Sciatic nerve (tissue), 2 donors: ENCODE data around the gene PRPF19. TPM values are rescaled to one million over a fixed set of nuclear protein-coding genes. Genes with fewer than 3 reads are reported as not detected.
A peak's percentile ranks its signal among the peaks of the same experiment; 100 is the strongest.

Experiments
- ATAC-seq: fragments of 200-7000 bp; cut with Tn5 transposase; one replicate; pipeline ENCODE4 v1.9.1; 2020; ENCODE audit warnings: mild to moderate bottlenecking, moderate library complexity
- DNase-seq: peaks from one replicate; pipeline ENCODE4 v3.0.0-alpha.2; 2020; ENCODE audit warnings: low spot score
- intact Hi-C: fragments of 100-400 bp; cut with DNase I; formaldehyde crosslinking; loops from one replicate; pipeline ENCODE4 v1.14.2; 2022
- total RNA-seq: library from RNA; stranded (reverse); fragmentation: NEBNext Ultra II Directional; extraction: Animal tissue kit (Norgen Biotek cat#: 25700); gene quantifications from one replicate; pipeline ENCODE4 v1.2.1, GENCODE V29; 2021
- donor health status: DM: no; HTN: no; CAD: no.
- donor health status: DM: no; HTN: no; CAD: no.

Gene PRPF19
- total RNA-seq, 1 donor from 2014 or later: 50.7 TPM

DNA sequence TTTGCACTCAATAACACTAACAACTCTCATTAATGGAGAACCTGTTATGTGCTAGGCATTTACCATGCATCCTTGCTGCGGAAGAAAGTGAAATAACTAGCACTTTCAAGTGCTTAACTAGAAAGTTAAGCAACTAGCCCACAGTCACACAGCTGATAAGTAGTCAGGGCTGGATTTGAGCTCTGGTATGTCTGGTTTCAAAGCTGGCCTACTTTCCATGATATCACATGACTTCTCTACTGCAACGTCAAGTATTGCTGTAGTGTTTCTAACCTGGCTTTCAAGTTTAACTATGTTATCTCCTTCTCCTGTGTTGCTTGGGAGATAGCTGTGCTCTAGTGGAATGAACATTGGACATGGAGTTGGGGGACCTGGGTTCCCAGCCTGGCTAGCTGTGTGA is 33.5 kb upstream of the PRPF19 start:
- ATAC-seq (no peak), DNase-seq (no peak)
- intact Hi-C loops: no loop called here

DNA sequence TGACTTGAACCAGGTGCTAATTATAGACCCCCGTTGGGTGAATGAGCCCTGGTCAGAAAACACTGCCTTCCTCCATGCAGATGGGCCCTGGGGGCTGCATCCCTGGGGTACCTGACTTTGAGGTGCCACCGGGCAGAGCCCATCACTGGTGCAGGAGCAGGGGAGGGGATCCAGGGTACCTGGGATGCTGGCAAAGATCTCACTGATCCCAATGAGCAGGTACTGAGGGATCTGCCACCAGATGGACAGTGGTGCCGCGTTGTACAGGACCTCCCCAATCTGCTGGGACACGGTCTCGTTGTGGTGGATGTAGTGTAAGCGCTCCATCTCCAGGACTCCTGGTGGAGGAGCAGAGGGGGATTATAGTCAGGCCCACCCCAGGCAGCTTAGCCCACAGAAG is 32.9 kb upstream of the PRPF19 start:
- ATAC-seq (no peak), DNase-seq (peak; percentile 42)
- intact Hi-C loops: no loop called here

GRCh38 chr11:60938500-60938899 is 32.1 kb upstream of the PRPF19 start:
- DNase-seq (peak; percentile 38), ATAC-seq (no peak)
- intact Hi-C loops: no loop called here

DNA sequence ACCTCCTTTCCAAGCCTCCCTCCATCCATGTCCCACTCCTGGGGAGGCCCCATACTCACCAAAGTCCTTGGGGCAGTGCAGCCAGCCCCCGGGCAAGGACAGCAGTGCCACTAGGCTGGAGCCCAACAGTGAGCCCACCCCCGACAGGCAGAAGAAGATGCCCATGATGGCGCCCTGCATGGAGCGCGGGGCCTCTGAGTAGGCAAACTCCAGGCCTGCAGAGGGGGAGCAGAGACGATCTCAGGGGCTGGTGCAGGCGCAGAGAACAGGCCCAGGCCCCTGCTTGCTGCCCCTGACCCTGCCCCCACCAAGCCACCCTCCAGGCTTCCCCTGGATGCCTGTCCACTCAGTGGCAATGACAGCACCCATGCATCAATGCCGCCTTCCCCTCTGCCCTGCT is 31.4 kb upstream of the PRPF19 start:
- intact Hi-C loops: no loop called here
- no peak for DNase-seq
- no peak for ATAC-seq

DNA sequence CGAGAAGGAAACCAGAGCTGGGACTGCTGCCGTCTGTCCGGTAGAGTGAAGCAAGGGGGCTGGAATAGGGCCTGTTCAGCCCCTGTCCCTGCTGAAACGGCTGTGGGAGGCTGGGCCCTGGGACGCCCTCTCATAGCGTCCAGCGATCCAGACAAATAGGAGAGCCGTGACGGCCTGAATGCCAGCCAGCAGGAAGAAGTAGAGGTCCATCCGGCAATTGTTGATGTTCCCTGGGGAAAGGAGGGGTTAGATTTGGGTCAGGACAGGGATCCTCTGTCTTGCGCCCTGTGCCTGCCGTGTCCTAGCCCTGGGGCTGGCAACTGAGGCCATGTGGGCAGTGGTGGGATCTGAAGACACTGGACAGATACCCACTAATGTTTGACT is 30.8 kb upstream of the PRPF19 start:
- no peak for DNase-seq
- intact Hi-C loops: no loop called here
- ATAC-seq: peak; percentile 35

DNA sequence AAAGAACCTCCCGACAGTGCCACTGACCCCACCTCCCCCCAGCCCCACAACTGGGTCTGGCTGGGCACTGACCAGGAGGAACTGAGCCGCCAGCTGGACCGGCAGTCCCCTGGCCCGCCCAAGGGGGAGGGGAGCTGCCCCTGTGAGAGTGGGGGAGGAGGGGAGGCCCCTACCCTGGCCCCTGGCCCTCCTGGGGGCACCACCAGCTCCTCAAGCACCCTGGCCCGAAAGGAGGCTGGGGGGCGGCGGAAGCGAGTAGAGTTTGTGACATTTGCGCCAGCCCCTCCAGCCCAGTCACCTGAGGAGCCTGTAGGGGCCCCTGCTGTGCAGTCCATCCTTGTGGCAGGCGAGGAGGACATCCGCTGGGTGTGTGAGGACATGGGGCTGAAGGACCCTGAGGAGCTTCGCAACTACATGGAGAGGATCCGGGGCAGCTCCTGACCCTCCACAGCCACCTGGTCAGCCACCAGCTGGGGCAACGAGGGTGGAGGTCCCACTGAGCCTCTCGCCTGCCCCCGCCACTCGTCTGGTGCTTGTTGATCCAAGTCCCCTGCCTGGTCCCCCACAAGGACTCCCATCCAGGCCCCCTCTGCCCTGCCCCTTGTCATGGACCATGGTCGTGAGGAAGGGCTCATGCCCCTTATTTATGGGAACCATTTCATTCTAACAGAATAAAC is 30.2 kb upstream of the PRPF19 start:
- DNase-seq (peak; percentile 59), ATAC-seq (peak; percentile 21)
- intact Hi-C loops: no loop called here

GRCh38 chr11:60935676-60936442 is 29.5 kb upstream of the PRPF19 start:
- ATAC-seq: peak; percentile 13
- peak; percentile 42 for DNase-seq
- intact Hi-C loops: no loop called here

DNA sequence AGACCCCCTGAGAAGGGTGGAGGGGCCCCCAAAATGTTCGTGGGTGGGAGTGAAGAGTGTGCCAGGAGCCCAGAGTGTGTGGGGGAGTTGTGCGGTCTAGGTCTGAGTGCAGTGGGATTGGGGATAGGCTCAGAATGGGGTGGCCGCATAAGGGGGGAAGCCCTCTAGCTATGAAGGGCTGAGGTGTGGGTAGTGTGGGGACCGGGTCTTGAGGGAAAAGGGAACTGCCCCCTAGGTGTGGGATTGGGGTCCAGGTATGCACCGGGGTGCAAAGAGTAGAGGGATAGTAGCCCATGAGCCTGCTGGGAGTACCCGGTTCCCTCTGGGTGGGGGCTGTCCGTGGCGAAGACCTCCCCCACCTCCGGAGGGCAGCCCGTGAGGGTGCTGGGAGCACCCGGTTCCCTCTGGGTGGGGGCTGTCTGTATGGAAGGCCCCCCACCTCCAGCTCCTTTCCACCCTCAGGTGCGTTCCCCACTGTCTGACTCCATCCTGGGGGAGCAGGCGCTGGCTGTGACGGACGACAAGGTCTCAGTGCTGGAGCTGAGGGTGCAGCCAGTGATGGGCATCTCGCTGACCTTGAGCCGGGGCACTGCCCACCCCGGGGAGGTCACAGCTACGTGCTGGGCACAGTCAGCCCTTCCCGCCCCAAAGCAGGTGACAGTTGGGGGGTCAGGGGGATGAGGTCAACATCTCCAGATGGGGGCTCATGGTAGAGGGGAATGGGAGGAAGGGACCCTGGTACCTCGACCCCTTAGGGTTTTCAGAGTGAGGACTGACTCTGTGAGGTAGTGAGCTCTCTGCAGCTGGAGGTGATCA is 28.6 kb upstream of the PRPF19 start:
- ATAC-seq (no peak), DNase-seq (no peak)
- intact Hi-C loops: no loop called here

DNA sequence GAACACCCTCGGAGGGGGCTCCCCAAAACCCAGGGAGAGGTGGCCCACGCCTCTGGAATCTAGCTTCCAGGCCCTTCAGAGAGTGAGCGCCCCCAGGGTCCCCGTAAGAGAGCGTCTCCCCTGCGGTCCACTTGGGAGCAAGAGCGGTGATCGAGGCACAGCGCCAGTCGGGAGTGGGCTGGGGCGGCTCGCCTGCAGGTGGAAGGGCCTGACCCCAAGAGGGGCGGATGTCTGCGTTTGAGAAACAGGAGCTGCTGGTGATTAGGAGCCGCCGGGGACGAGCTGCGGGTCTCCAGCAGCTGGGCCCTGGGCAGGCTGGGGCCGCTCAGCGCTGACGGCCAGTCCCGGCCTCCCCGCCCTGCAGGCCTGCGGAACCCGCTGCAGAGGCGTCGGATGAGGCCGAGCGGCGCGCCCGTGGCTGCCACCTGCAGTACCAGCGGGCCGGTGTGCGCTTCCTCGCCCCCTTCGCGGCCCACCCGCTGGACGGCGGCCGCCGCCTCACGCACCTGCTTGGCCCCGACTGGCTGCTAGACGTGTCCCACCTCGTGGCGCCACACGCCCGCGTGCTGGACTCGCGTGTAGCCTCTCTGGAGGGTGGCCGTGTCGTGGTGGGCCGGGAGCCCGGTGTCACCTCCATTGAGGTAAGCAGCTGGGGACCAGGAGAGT is 27.9 kb upstream of the PRPF19 start:
- intact Hi-C loops: no loop called here
- ATAC-seq: no peak
- DNase-seq: no peak

GRCh38 chr11:60933416-60934123 is 27.2 kb upstream of the PRPF19 start:
- ATAC-seq (no peak), DNase-seq (no peak)
- intact Hi-C loops: no loop called here

DNA sequence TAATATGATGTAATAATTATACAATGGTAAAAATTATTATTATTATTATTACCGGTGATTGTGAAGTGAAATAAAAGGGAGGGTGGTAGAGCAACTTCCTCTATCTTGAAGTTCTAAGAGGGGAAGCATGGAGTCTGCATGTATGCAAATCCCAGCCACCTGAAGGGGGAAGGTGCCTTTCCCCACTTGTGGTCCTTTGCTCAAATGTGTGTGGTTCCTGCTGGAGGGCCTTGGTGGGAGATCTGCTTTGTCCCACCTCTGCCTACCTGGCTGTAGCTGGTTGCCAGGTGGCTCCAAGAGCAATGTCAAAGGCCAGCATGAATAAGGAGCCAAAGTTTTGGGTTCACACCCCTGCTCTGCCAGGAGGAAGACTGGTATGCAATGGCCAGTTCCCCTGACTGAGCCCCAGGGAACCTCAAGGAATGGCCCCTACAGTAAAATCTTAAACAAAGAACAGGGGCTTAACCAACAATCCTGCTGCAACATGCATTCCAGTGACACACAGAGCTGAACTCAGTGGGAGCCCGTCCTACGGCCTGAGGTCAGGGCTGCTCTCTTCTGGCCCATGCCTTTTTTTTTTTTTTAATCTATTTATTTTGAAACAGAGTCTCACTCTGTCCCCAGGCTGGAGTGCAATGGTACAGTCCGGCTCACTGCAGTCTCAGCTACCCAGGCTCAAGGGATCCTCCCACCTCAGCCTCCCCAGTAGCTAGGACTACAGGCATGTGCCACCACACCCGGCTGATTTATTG is 26.4 kb upstream of the PRPF19 start:
- DNase-seq (no peak), ATAC-seq (no peak)
- intact Hi-C loops: no loop called here

GRCh38 chr11:60931917-60932316 is 25.5 kb upstream of the PRPF19 start:
- no peak for ATAC-seq
- intact Hi-C loops: no loop called here
- DNase-seq: peak; percentile 42

DNA sequence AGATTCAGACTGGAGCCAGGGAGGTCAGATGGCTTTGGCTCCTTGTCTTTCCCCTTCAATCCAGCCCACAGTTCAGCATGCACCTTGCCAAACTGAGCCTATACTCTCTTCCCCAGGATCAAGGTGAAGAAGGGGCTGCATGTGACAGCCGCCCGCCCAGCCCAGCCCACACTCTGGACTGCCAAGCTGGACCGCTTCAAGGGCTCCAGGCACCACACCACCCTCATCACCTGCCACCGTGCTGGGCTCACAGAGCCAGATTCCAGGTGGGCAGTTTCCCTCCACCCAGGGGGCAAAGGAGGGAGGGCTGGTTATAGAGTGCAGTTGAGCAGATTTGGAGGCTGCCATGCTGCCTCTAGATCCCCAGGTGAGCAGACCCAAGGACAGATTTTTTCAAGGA is 24.0 kb upstream of the PRPF19 start:
- DNase-seq: no peak
- no peak for ATAC-seq
- intact Hi-C loops: no loop called here

GRCh38 chr11:60929764-60930163 is 23.4 kb upstream of the PRPF19 start:
- intact Hi-C loops: no loop called here
- DNase-seq: peak; percentile 31
- no peak for ATAC-seq

DNA sequence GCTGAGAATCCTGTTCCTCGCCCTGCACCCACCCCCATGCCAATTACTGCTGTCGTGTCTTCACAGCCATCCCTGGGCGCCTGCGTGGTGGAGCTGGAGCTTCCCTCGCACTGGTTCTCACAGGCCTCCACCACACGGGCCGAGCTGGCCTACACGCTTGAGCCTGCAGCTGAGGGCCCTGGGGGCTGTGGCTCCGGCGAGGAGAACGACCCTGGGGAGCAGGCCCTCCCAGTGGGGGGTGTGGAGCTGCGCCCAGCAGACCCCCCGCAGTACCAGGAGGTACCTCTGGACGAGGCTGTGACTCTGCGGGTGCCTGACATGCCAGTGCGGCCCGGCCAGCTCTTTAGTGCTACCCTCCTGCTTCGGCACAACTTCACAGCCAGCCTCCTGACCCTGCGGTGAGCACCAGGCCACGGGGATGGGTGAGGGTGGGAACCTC is 22.2 kb upstream of the PRPF19 start:
- ATAC-seq (no peak), DNase-seq (no peak)
- intact Hi-C loops: no loop called here

DNA sequence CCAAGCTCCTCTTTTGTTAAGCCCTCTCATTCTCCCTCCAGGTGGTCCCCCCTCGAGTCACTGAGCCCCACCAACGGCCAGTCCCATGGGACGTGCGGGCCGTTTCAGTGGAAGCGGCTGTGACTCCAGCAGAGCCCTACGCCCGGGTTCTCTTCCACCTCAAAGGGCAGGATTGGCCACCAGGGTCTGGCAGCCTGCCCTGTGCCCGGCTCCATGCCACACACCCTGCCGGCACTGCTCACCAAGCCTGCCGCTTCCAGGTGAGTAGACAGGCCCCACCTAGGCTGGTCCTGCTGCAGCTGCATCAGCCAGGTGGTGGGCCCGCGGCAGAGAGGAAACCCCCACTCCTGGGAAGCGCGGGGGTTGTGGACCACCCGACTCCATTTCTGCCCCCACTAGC is 21.2 kb upstream of the PRPF19 start:
- ATAC-seq (no peak), DNase-seq (no peak)
- intact Hi-C loops: no loop called here

- intact Hi-C loops: no loop called here
- DNase-seq: no peak
- no peak for ATAC-seq
Measured at GRCh38 chr11:60927061-60927592, 20.7 kb upstream of the PRPF19 start.

GRCh38 chr11:60926500-60926899 is 20.1 kb upstream of the PRPF19 start:
- intact Hi-C loops: no loop called here
- DNase-seq (no peak), ATAC-seq (no peak)
